ENCODE data around the gene ZFPL1. TPM values are rescaled to one million over a fixed set of nuclear protein-coding genes. Genes with fewer than 3 reads are reported as not detected.

The ZFPL1 gene
- total and polyA plus RNA-seq, 9 of the 15 experiments (the other 6 are each of a cell fraction or from before 2014, with no cell fraction given), result 3.7 to 37.5 (median 22.7) TPM

DNA sequence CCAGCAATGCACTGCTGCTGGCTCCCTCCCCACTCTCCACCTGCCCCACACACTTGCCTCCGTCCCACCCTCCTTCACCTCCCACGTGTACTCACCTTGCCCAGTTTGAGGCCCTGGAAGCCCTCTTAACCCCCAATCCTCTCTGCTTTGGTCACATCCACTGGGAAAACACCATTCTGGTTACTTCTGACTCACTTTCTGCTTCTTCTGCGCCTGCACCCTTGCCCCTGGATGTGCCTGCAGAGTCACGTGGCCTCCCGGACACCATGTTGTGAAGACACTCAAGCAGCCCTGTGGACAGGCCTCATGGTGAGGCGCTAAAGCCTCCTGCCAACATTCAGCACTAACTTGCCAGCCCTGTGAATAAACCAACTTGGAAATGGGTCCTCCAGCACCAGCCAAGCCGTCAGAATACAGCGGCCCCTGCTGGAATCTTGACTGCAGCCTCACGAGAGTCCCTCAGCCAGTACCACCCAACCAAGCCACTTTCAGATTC lies 23.1 kb upstream of the ZFPL1 start:
- intact Hi-C loops (cut with micrococcal nuclease) (loop anchor here (5.0 kb wide), 1 partner anchor 49 kb away; the partner anchor contains the start of gene ARL2), in situ Hi-C loops (cut with MboI) (no loop called here)
- Histone ChIP-seq H3K79me2 (ENCODE audit: control insufficient read depth, insufficient read depth, low read length) (no peaks in the 10 kb centered on the region), H2AFZ (ENCODE audit: low read depth, low read length) (peak overlapping the region; percentile 88), H3K4me3 (no peak overlapping the region), H3K27me3 (ENCODE audit: control insufficient read depth in 2 of 2, insufficient read depth in 2 of 2, low read length in 2 of 2) (no peaks in the 10 kb centered on the region), H3K9me1 (ENCODE audit: control insufficient read depth, insufficient read depth, low read length) (no peaks in the 10 kb centered on the region), H3K4me1 (replicated peaks in 1 of 2; ENCODE audit: control insufficient read depth in 2 of 2, insufficient read depth in 2 of 2, low read length in 2 of 2) (peaks cover 16 to 26% of the 10 kb centered on the region in 2 experiments), H3K27ac (ENCODE audit: extremely low read depth, low read depth, low read length) (0 out of 3 replicates have a peak overlapping the region, but pooled peaks have one; percentile 2), H3K36me3 (ENCODE audit: control insufficient read depth, insufficient read depth, low read length) (no peaks in the 10 kb centered on the region), H3K9ac (ENCODE audit: insufficient read depth in 1 of 2, low read depth in 2 of 2, low read length in 2 of 2) (peak overlapping the region in 1 of 2 experiments; percentile 66; a peak in 1 of 4 replicates), H4K20me1 (replicated peaks; ENCODE audit: control insufficient read depth, insufficient read depth, low read length) (no peaks in the 10 kb centered on the region), H3K4me2 (ENCODE audit: insufficient read depth, low read length) (peak overlapping the region; percentile 40; the same call in 1 of the 2 replicates), H3K9me3 (replicated peaks; ENCODE audit: control insufficient read depth, insufficient read depth, low read depth, low read length) (no peaks in the 10 kb centered on the region)
- ChIA-PET CTCF (ENCODE audit: low intra/inter-chr PET ratio) (interaction anchor here (0.7 kb wide), 1 partner anchor 273 kb away, joined by 3 read pairs; no protein-coding TSS in a partner anchor), POLR2A (no interaction called here)
- peak in 2 of 4 experiments; percentile 64 for DNase-seq (ENCODE audit: extremely low read depth in 1 of 4, low spot score in 3 of 4)
- FAIRE-seq, result no peak
- ATAC-seq, result peak; percentile 87
- no TSS peak for BruUV-seq (replicated peaks)
- 40% methylated on average over 9 of the region's 9 CpGs for WGBS (ENCODE audit: insufficient coverage, low coverage, missing lambda C conversion rate)
- TF ChIP-seq ZFX (CRISPR knock-in tag; IDR thresholded peaks at IDR 0.05) (peak; percentile 32; the same call in 1 of the 2 replicates), GABPA (tag; conservative IDR thresholded peaks at IDR 0.05; ENCODE audit: low read depth) (no peak), ZNF431 (CRISPR knock-in tag; IDR thresholded peaks at IDR 0.05) (no peak), MEF2D (tag; conservative IDR thresholded peaks at IDR 0.05; ENCODE audit: low read depth) (no peak), CTCFL (IDR thresholded peaks at IDR 0.05; ENCODE audit: borderline replicate concordance, insufficient read depth, low read depth, low read length, poor library complexity, severe bottlenecking) (peak; percentile 53), TEAD2 (tag; IDR thresholded peaks at IDR 0.05) (no peak), TOE1 (IDR thresholded peaks at IDR 0.05; ENCODE audit: borderline replicate concordance) (0 out of 2 replicates have a peak, but pooled peaks have one; percentile 19), TOE1 (CRISPR knock-in tag; IDR thresholded peaks at IDR 0.05; ENCODE audit: borderline replicate concordance, low read depth) (no peak), SREBF1 (IDR thresholded peaks at IDR 0.05; ENCODE audit: borderline replicate concordance, low read depth, low read length) (no peak), USF2 (CRISPR knock-in tag; IDR thresholded peaks at IDR 0.05) (peak; percentile 68), MBD1 (CRISPR knock-in tag; IDR thresholded peaks at IDR 0.05) (no peak), ZC3H11A (IDR thresholded peaks at IDR 0.05; ENCODE audit: low read depth, low read length) (no peak)
- TF ChIP-seq, protein P1, sequence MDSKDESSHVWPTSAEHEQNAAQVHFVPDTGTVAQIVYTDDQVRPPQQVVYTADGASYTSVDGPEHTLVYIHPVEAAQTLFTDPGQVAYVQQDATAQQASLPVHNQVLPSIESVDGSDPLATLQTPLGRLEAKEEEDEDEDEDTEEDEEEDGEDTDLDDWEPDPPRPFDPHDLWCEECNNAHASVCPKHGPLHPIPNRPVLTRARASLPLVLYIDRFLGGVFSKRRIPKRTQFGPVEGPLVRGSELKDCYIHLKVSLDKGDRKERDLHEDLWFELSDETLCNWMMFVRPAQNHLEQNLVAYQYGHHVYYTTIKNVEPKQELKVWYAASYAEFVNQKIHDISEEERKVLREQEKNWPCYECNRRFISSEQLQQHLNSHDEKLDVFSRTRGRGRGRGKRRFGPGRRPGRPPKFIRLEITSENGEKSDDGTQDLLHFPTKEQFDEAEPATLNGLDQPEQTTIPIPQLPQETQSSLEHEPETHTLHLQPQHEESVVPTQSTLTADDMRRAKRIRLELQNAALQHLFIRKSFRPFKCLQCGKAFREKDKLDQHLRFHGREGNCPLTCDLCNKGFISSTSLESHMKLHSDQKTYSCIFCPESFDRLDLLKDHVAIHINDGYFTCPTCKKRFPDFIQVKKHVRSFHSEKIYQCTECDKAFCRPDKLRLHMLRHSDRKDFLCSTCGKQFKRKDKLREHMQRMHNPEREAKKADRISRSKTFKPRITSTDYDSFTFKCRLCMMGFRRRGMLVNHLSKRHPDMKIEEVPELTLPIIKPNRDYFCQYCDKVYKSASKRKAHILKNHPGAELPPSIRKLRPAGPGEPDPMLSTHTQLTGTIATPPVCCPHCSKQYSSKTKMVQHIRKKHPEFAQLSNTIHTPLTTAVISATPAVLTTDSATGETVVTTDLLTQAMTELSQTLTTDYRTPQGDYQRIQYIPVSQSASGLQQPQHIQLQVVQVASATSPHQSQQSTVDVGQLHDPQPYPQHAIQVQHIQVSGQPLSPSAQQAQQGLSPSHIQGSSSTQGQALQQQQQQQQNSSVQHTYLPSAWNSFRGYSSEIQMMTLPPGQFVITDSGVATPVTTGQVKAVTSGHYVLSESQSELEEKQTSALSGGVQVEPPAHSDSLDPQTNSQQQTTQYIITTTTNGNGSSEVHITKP (IDR thresholded peaks at IDR 0.05; ENCODE audit: partially characterized antibody), result peak; percentile 5

All from K562 (cell line).